SK-N-SH (cell line): Measurements from ENCODE around the gene HAPLN2. TPM values are rescaled to one million over a fixed set of nuclear protein-coding genes. Genes with fewer than 3 reads are reported as not detected.

Source experiments
- CTCF ChIA-PET: fragments of 300-600, 350-600 bp; formaldehyde crosslinking; extraction: SDS; loops from one replicate; lab custom pipeline; 2021; lab: Yijun Ruan, JAX
- POLR2A ChIA-PET: fragments of 350-600 bp; sonication (Branson Sonifier 250); formaldehyde crosslinking; extraction: SDS; loops from one replicate; lab custom pipeline; 2020; ENCODE audit warnings: antibody characterized with exemption, inconsistent platforms; lab: Yijun Ruan, JAX
- DNase-seq: peaks from one replicate; pipeline ENCODE4 v3.0.0; 2012
- H2AFZ ChIP-seq: fragments of 200-600 bp; sonication (generic); 2 replicates; pipeline ENCODE4 v1.8.1; 2016; ENCODE audit warnings: antibody characterized with exemption, mild to moderate bottlenecking, low read depth
- H3F3A ChIP-seq: fragments of 200-600 bp; sonication (generic); replicated peaks from 2 replicates; pipeline ENCODE3; 2016; ENCODE audit warnings: antibody characterized with exemption, mild to moderate bottlenecking; ENCODE audit not compliant: insufficient read depth
- H3K27ac ChIP-seq, 2 experiments: fragments of 200-500 bp in 1 of 2; fragments of 200-600 bp in 1 of 2; sonication (Bioruptor generic) in 1 of 2; sonication (generic), shearing (Covaris generic) in 1 of 2; 2 replicates each; pipeline versions ENCODE4 v1.5.1 to v1.6.1; 2014 to 2016; ENCODE audit warnings: low read depth in 2 of 2, inconsistent platforms in 1 of 2, low read length in 1 of 2, mild to moderate bottlenecking in 1 of 2, mixed read lengths in 1 of 2
- H3K27me3 ChIP-seq: fragments of 200-600 bp; sonication (generic), shearing (Covaris generic); 2 replicates; pipeline ENCODE4 v1.6.1; 2016; ENCODE audit warnings: mixed run types; ENCODE audit not compliant: insufficient read depth
- H3K36me3 ChIP-seq, 2 experiments: fragments of 200-500 bp in 1 of 2; fragments of 200-600 bp in 1 of 2; sonication (Bioruptor generic) in 1 of 2; sonication (generic) in 1 of 2; replicated peaks in 1 of 2; 2 replicates each; pipeline versions ENCODE3 to v1.5.1; 2014 to 2016; ENCODE audit warnings: low read length in 1 of 2, mild to moderate bottlenecking in 1 of 2; ENCODE audit not compliant: insufficient read depth in 2 of 2, control insufficient read depth in 1 of 2
- H3K4me1 ChIP-seq, 2 experiments: fragments of 200-500 bp in 1 of 2; fragments of 200-600 bp in 1 of 2; sonication (Bioruptor generic) in 1 of 2; sonication (generic), shearing (Covaris generic) in 1 of 2; 2 replicates each; pipeline versions ENCODE4 v1.5.1 to v1.6.1; 2014 to 2016; ENCODE audit warnings: low read depth in 1 of 2, low read length in 1 of 2, mixed run types in 1 of 2; ENCODE audit not compliant: insufficient read depth in 2 of 2, control insufficient read depth in 1 of 2
- H3K4me2 ChIP-seq: fragments of 200-600 bp; sonication (generic), shearing (Covaris generic); 2 replicates; pipeline ENCODE4 v1.6.1; 2017; ENCODE audit warnings: mixed run types
- H3K4me3 ChIP-seq, 2 experiments: fragments of 200-500 bp in 1 of 2; fragments of 200-600 bp in 1 of 2; sonication (Bioruptor generic) in 1 of 2; sonication (generic), shearing (Covaris generic) in 1 of 2; 2 replicates each; pipeline versions ENCODE4 v1.5.1 to v1.8.1; 2014 to 2016; ENCODE audit warnings: low read depth in 2 of 2, inconsistent platforms in 1 of 2, low read length in 1 of 2, mild to moderate bottlenecking in 1 of 2, mixed read lengths in 1 of 2, moderate library complexity in 1 of 2
- H3K79me2 ChIP-seq: fragments of 200-600 bp; sonication (generic); 2 replicates; pipeline ENCODE4 v1.8.1; 2017; ENCODE audit warnings: mild to moderate bottlenecking; ENCODE audit not compliant: insufficient read depth
- H3K9ac ChIP-seq: fragments of 200-600 bp; sonication (generic); 2 replicates; pipeline ENCODE4 v1.6.1; 2017; ENCODE audit warnings: mixed run types
- H3K9me2 ChIP-seq: fragments of 200-600 bp; sonication (generic); 2 replicates; pipeline ENCODE4 v1.6.1; 2017; ENCODE audit warnings: mixed run types
- H3K9me3 ChIP-seq: fragments of 200-600 bp; sonication (generic); 2 replicates; pipeline ENCODE4 v1.6.1; 2017; ENCODE audit warnings: mixed run types, mild to moderate bottlenecking, moderate library complexity
- H4K20me1 ChIP-seq: fragments of 200-600 bp; sonication (generic); 2 replicates; pipeline ENCODE4 v1.6.1; 2017; ENCODE audit warnings: mild to moderate bottlenecking, mixed run types; ENCODE audit not compliant: insufficient read depth
- CHD2 ChIP-seq: fragments of 150-350 bp; IDR thresholded peaks from 2 replicates; pipeline ENCODE4 v1.6.1; 2018; ENCODE audit warnings: low read length; ENCODE audit not compliant: partially characterized antibody
- EP300 ChIP-seq, 2 experiments: IDR thresholded peaks; 2 replicates each; pipeline versions ENCODE4 v1.4.0 to v1.6.1; 2012; ENCODE audit warnings: borderline replicate concordance in 1 of 2, low read depth in 1 of 2, low read length in 1 of 2
- NFIC ChIP-seq: IDR thresholded peaks from 2 replicates; pipeline ENCODE4 v1.4.0; 2012; ENCODE audit warnings: borderline replicate concordance
- NRF1 ChIP-seq: IDR thresholded peaks from 2 replicates; pipeline ENCODE4 v1.6.1; 2012; ENCODE audit warnings: low read depth, mild to moderate bottlenecking, low read length
- POLR2AphosphoS5 ChIP-seq: IDR thresholded peaks from 2 replicates; pipeline ENCODE4 v1.6.1; 2012; ENCODE audit warnings: low read depth, low read length
- RAD21 ChIP-seq: IDR thresholded peaks from 2 replicates; pipeline ENCODE4 v1.6.1; 2012; ENCODE audit warnings: mild to moderate bottlenecking, low read length
- RFX5 ChIP-seq: IDR thresholded peaks from 2 replicates; pipeline ENCODE4 v1.6.1; 2012; ENCODE audit warnings: mild to moderate bottlenecking, improper control_type of control experiment, low read length
- RXRA ChIP-seq: IDR thresholded peaks from 2 replicates; pipeline ENCODE4 v1.4.0; 2012; ENCODE audit warnings: low read depth, mild to moderate bottlenecking, borderline replicate concordance
- TEAD4 ChIP-seq: IDR thresholded peaks from 2 replicates; pipeline ENCODE4 v1.4.0; 2012; ENCODE audit warnings: mild to moderate bottlenecking, borderline replicate concordance; ENCODE audit not compliant: insufficient read depth
- WGBS: methylation state at CpG from one replicate; pipeline ENCODE4 v1.1.6; 2017; ENCODE audit warnings: low lambda C conversion rate; 5-methylcytosine and 5-hydroxymethylcytosine counted together
- polyA plus RNA-seq, 3 experiments: library from polyadenylated mRNA; depleted of rRNA; stranded (reverse); fragments of >200 nt; gene quantifications; 2 replicates each; pipeline ENCODE4 v1.2.3, GENCODE V29; 2012
- TF ChIP-seq, protein P1 (sequence below): fragments of 200-600 bp; sonication (generic); IDR thresholded peaks from 2 replicates; pipeline ENCODE4 v1.6.1; 2017; ENCODE audit warnings: antibody characterized with exemption, mild to moderate bottlenecking, moderate library complexity
- TF ChIP-seq, protein P2 (sequence below): IDR thresholded peaks from 2 replicates; pipeline ENCODE4 v1.4.0; 2012; ENCODE audit warnings: low read depth
- TF ChIP-seq, protein P3 (sequence below): IDR thresholded peaks from 2 replicates; pipeline ENCODE4 v1.6.1; 2012; ENCODE audit warnings: mild to moderate bottlenecking, low read depth, low read length, moderate library complexity

HAPLN2 gene
- polyA plus RNA-seq, 1 of the 3 experiments (the other 2 are of a cell fraction): 0.20 TPM

DNA sequence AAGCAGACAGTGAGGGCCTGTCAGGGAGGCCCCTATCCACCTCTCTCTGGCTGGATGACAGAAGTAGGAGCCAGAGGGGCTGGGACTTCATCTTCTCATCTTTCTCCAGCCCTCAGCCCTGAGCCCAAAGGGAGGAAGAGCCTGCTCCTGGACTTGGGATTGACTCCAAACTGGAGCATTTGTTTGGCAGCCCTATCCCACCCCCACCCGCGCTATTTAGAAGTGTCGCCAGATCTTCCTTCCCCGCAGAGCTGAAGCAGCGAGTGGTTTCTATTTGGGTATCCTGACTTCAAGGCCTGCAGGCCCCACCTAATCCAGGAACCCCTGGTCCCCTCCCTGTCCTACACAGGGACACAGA lies 48.4 kb downstream of the HAPLN2 start:
- Histone ChIP-seq H3K4me1 (peaks cover 19 to 44% of the 10 kb centered on the region in 2 experiments; a peak in 3 of 4 replicates), H3F3A (peaks cover 4% of the 10 kb centered on the region), H2AFZ (no peak overlapping the region), H3K4me3 (no peak overlapping the region), H3K9me2 (no peaks in the 10 kb centered on the region), H3K27me3 (no peaks in the 10 kb centered on the region), H3K36me3 (peaks cover 10 to 14% of the 10 kb centered on the region in 2 experiments), H4K20me1 (no peaks in the 10 kb centered on the region), H3K4me2 (no peak overlapping the region), H3K27ac (peak overlapping the region; percentile 11 to 75; a peak in 2 of 4 replicates), H3K9me3 (no peaks in the 10 kb centered on the region), H3K79me2 (no peaks in the 10 kb centered on the region), H3K9ac (no peak overlapping the region)
- ChIA-PET POLR2A (interaction anchor here (0.6 to 2.1 kb wide), 3 partner anchors 9 to 544 kb away, joined by 3 to 18 read pairs (median 3); partner anchors contain the start of gene NES), CTCF (interaction anchor here (0.6 to 2.4 kb wide), 7 partner anchors 9 to 48 kb away, joined by 3 to 15 read pairs (median 6); partner anchors contain the start of genes HAPLN2 and NES)
- no peak for DNase-seq
- TF ChIP-seq, protein P1, sequence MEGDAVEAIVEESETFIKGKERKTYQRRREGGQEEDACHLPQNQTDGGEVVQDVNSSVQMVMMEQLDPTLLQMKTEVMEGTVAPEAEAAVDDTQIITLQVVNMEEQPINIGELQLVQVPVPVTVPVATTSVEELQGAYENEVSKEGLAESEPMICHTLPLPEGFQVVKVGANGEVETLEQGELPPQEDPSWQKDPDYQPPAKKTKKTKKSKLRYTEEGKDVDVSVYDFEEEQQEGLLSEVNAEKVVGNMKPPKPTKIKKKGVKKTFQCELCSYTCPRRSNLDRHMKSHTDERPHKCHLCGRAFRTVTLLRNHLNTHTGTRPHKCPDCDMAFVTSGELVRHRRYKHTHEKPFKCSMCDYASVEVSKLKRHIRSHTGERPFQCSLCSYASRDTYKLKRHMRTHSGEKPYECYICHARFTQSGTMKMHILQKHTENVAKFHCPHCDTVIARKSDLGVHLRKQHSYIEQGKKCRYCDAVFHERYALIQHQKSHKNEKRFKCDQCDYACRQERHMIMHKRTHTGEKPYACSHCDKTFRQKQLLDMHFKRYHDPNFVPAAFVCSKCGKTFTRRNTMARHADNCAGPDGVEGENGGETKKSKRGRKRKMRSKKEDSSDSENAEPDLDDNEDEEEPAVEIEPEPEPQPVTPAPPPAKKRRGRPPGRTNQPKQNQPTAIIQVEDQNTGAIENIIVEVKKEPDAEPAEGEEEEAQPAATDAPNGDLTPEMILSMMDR: no peak
- TF ChIP-seq, protein P2, sequence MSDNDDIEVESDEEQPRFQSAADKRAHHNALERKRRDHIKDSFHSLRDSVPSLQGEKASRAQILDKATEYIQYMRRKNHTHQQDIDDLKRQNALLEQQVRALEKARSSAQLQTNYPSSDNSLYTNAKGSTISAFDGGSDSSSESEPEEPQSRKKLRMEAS: no peak
- no peak for TF ChIP-seq TEAD4
- no peak for TF ChIP-seq NRF1
- TF ChIP-seq NFIC: no peak
- TF ChIP-seq, protein P3, sequence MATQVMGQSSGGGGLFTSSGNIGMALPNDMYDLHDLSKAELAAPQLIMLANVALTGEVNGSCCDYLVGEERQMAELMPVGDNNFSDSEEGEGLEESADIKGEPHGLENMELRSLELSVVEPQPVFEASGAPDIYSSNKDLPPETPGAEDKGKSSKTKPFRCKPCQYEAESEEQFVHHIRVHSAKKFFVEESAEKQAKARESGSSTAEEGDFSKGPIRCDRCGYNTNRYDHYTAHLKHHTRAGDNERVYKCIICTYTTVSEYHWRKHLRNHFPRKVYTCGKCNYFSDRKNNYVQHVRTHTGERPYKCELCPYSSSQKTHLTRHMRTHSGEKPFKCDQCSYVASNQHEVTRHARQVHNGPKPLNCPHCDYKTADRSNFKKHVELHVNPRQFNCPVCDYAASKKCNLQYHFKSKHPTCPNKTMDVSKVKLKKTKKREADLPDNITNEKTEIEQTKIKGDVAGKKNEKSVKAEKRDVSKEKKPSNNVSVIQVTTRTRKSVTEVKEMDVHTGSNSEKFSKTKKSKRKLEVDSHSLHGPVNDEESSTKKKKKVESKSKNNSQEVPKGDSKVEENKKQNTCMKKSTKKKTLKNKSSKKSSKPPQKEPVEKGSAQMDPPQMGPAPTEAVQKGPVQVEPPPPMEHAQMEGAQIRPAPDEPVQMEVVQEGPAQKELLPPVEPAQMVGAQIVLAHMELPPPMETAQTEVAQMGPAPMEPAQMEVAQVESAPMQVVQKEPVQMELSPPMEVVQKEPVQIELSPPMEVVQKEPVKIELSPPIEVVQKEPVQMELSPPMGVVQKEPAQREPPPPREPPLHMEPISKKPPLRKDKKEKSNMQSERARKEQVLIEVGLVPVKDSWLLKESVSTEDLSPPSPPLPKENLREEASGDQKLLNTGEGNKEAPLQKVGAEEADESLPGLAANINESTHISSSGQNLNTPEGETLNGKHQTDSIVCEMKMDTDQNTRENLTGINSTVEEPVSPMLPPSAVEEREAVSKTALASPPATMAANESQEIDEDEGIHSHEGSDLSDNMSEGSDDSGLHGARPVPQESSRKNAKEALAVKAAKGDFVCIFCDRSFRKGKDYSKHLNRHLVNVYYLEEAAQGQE: no peak
- TF ChIP-seq RFX5: no peak
- no peak for TF ChIP-seq RAD21
- no peak for TF ChIP-seq POLR2AphosphoS5
- TF ChIP-seq RXRA: no peak
- TF ChIP-seq EP300 (IDR thresholded peaks at IDR 0.05; ENCODE audit: borderline replicate concordance in 1 of 2, low read depth in 1 of 2, low read length in 1 of 2): no peak
- no peak for TF ChIP-seq CHD2
- WGBS: 86% methylated on average over 5 of the region's 5 CpGs
